ENCODE results near the gene GJA4. TPM values are rescaled to one million over a fixed set of nuclear protein-coding genes. Genes with fewer than 3 reads are reported as not detected.

GJA4 gene
- polyA plus RNA-seq, 1 donor: 15.0 TPM

- peaks cover 26% of the 10 kb centered on the region for H3K27me3 ChIP-seq (ENCODE audit: control insufficient read depth, insufficient read depth, low read length)
- no peaks in the 10 kb centered on the region for H3K36me3 ChIP-seq (ENCODE audit: control insufficient read depth, insufficient read depth, low read length)
Measured at GRCh38 chr1:34779526-34779925, 13.3 kb upstream of the GJA4 start.

DNA sequence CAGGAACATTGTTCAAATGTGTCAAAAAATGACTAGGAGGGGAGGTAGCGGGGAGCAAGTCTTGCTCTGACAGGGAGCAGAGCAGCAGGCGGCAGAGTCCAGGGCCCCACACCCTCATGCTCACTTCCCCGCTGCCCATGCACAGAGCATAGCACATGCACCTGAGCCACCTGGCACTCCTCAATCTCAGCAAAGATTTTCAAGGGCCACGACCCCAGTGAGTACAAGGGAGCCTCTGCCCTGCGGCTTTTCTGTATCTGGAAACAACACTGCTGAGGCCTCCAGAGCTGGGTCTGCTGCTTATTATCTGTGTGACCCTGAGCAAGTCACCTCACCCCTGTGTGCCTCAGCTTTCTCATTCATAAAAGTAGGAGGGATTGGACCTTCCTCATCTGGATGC, 12.8 kb upstream of the GJA4 start:
- DNase-seq: no peak
- no peaks in the 10 kb centered on the region for H3K36me3 ChIP-seq (ENCODE audit: control insufficient read depth, insufficient read depth, low read length)
- no peak overlapping the region for H3K27ac ChIP-seq (ENCODE audit: low read length)
- peaks cover 7% of the 10 kb centered on the region for H3K4me1 ChIP-seq (ENCODE audit: control insufficient read depth, insufficient read depth, low read length)
- H3K27me3 ChIP-seq (ENCODE audit: control insufficient read depth, insufficient read depth, low read length): peaks cover 26% of the 10 kb centered on the region
- no CpG with 5 or more reads among the region's 5 CpGs for WGBS (ENCODE audit: insufficient coverage, low lambda C conversion rate)
- H3K4me3 ChIP-seq (ENCODE audit: low read length): no peak overlapping the region
- H3K9me3 ChIP-seq (ENCODE audit: control insufficient read depth, low read depth, low read length): no peaks in the 10 kb centered on the region

More at GRCh38 chr1:34779526-34779925, 13.3 kb upstream of the GJA4 start:
- Histone ChIP-seq H3K27ac (ENCODE audit: low read length) (no peak overlapping the region), H3K4me1 (ENCODE audit: control insufficient read depth, insufficient read depth, low read length) (peaks cover 7% of the 10 kb centered on the region), H3K9me3 (ENCODE audit: control insufficient read depth, low read depth, low read length) (no peaks in the 10 kb centered on the region), H3K4me3 (ENCODE audit: low read length) (no peak overlapping the region)
- no peak for DNase-seq
- 29% methylated on average over 1 of the region's 5 CpGs for WGBS (ENCODE audit: insufficient coverage, low lambda C conversion rate)

DNA sequence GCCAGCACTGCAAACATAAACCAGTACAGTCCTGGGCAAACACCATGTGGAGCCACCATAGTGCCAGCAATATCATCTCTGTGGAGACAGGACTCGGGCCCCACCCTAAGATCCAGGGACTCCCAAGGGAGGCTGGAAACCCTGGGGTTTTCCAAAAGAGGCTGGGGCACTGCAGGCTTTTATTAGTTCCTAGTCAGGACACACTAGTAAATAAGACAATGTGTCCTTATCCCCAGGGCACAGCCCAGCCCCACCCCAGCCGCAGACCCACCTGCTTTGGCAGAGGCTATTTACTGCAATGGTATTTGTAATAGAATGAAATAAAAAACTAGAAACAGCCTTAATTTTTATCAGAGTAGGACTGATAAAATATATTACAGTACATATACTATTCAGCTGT, 12.3 kb upstream of the GJA4 start:
- no peak overlapping the region for H3K4me3 ChIP-seq (ENCODE audit: low read length)
- no peaks in the 10 kb centered on the region for H3K36me3 ChIP-seq (ENCODE audit: control insufficient read depth, insufficient read depth, low read length)
- H3K9me3 ChIP-seq (ENCODE audit: control insufficient read depth, low read depth, low read length): no peaks in the 10 kb centered on the region
- H3K27me3 ChIP-seq (ENCODE audit: control insufficient read depth, insufficient read depth, low read length): peaks cover 26% of the 10 kb centered on the region
- H3K27ac ChIP-seq (ENCODE audit: low read length): no peak overlapping the region
- H3K4me1 ChIP-seq (ENCODE audit: control insufficient read depth, insufficient read depth, low read length): peaks cover 7% of the 10 kb centered on the region
- no CpG with 5 or more reads among the region's 2 CpGs for WGBS (ENCODE audit: insufficient coverage, low lambda C conversion rate)
- DNase-seq: no peak

DNA sequence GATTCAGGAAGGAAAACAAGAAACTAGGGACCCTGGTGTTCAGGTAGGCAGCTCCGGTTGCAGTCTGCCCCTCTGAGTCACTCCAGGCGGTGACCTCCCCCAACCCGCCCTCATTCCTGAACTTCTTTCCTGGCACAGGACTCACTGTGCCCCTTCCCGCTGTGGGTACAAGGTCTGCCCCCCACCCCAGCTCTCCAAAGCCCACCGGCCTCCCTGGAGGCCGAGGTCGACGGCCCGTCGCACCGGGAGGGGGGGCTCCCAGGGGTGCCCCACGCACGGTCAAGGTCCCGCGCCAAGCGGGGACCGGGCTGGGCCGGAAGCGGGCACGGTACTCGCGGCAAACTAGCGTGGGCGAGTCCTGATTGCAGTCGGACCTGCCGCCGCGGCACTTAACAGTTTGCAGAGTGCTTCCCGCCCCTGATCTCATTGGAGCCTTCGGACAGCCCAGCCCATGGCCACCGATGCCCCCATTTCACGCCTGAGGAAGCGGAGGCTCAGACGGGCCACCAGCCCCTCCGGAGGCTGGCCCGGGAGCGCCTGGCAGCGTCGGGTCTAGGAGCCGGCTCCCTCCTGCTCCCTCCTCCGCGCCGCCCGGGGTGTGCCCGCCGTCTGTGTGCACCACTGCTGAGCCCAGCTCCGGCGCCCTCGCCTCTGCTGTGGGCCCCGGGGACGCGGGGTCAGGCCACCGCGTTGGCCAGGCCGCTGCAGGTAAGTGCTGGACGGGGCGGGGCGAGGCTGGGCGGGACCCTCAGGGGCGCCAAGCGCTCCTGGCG, 11.5 kb upstream of the GJA4 start, which contains the start of gene GJB3:
TSS of gene GJB3 (plus strand) at position 144 of the 773 bp plus-strand sequence. CDS start 3,549 bp downstream, outside the sequence.
- H3K4me3 ChIP-seq (ENCODE audit: low read length): peak within 1 kb of the TSS; percentile 30
- H3K9me3 ChIP-seq (ENCODE audit: control insufficient read depth, low read depth, low read length): no peaks in the 10 kb centered on the region
- peak; percentile 20 to 40 for DNase-seq
- no peaks in the 10 kb centered on the region for H3K36me3 ChIP-seq (ENCODE audit: control insufficient read depth, insufficient read depth, low read length)
- no CpG with 5 or more reads among the region's 62 CpGs for WGBS (ENCODE audit: insufficient coverage, low lambda C conversion rate)
- peaks cover 7% of the 10 kb centered on the region for H3K4me1 ChIP-seq (ENCODE audit: control insufficient read depth, insufficient read depth, low read length)
- H3K27ac ChIP-seq (ENCODE audit: low read length): no peak within 1 kb of the TSS
- peaks cover 26% of the 10 kb centered on the region for H3K27me3 ChIP-seq (ENCODE audit: control insufficient read depth, insufficient read depth, low read length)

DNA sequence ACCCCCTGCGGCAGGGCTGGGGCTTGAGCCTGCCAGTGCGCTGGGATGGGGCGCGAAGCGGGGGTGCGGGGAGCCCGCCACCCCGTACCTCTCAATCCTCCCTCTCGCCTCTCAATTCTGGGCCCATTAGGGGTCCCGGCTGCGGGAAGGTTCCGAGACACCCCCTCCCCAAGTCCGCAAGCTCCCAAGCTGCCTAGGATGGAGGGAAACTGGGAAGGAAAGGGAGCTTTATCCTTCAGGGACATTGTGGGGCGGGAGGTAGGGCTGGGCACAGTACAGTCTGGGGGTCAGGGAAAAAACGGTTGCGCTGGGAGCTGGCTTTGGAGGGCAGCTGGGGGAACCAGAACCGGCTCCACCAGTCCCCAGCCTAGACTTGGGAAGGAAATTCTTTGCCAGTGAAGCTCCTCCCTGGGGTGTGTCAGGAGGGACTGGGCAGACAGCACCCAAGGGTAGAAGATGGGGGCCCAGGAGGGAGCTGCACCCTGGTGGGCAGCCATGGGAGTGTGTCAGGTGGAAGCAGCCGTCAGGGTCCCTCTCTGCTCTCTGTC, 10.9 kb upstream of the GJA4 start:
- Histone ChIP-seq H3K27me3 (ENCODE audit: control insufficient read depth, insufficient read depth, low read length) (peaks cover 26% of the 10 kb centered on the region), H3K9me3 (ENCODE audit: control insufficient read depth, low read depth, low read length) (no peaks in the 10 kb centered on the region), H3K27ac (ENCODE audit: low read length) (no peak overlapping the region), H3K36me3 (ENCODE audit: control insufficient read depth, insufficient read depth, low read length) (no peaks in the 10 kb centered on the region), H3K4me3 (ENCODE audit: low read length) (no peak overlapping the region), H3K4me1 (ENCODE audit: control insufficient read depth, insufficient read depth, low read length) (peaks cover 10% of the 10 kb centered on the region)
- peak; percentile 26 to 54 for DNase-seq
- WGBS (ENCODE audit: insufficient coverage, low lambda C conversion rate): no CpG with 5 or more reads among the region's 18 CpGs

- Histone ChIP-seq H3K27me3 (ENCODE audit: control insufficient read depth, insufficient read depth, low read length) (peaks cover 26% of the 10 kb centered on the region), H3K4me1 (ENCODE audit: control insufficient read depth, insufficient read depth, low read length) (peaks cover 10% of the 10 kb centered on the region), H3K4me3 (ENCODE audit: low read length) (no peak overlapping the region), H3K27ac (ENCODE audit: low read length) (no peak overlapping the region), H3K36me3 (ENCODE audit: control insufficient read depth, insufficient read depth, low read length) (no peaks in the 10 kb centered on the region), H3K9me3 (ENCODE audit: control insufficient read depth, low read depth, low read length) (no peaks in the 10 kb centered on the region)
- no peak for DNase-seq
- WGBS (ENCODE audit: insufficient coverage, low lambda C conversion rate): no CpG with 5 or more reads among the region's 28 CpGs
Measured at GRCh38 chr1:34784751-34785221, 8.0 kb upstream of the GJA4 start.

GRCh38 chr1:34785231-34785874, 7.4 kb upstream of the GJA4 start:
- no CpG with 5 or more reads among the region's 22 CpGs for WGBS (ENCODE audit: insufficient coverage, low lambda C conversion rate)
- Histone ChIP-seq H3K4me3 (ENCODE audit: low read length) (no peak overlapping the region), H3K36me3 (ENCODE audit: control insufficient read depth, insufficient read depth, low read length) (no peaks in the 10 kb centered on the region), H3K4me1 (ENCODE audit: control insufficient read depth, insufficient read depth, low read length) (peaks cover 10% of the 10 kb centered on the region), H3K27ac (ENCODE audit: low read length) (no peak overlapping the region), H3K27me3 (ENCODE audit: control insufficient read depth, insufficient read depth, low read length) (peaks cover 21% of the 10 kb centered on the region), H3K9me3 (ENCODE audit: control insufficient read depth, low read depth, low read length) (no peaks in the 10 kb centered on the region)
- no peak for DNase-seq

DNA sequence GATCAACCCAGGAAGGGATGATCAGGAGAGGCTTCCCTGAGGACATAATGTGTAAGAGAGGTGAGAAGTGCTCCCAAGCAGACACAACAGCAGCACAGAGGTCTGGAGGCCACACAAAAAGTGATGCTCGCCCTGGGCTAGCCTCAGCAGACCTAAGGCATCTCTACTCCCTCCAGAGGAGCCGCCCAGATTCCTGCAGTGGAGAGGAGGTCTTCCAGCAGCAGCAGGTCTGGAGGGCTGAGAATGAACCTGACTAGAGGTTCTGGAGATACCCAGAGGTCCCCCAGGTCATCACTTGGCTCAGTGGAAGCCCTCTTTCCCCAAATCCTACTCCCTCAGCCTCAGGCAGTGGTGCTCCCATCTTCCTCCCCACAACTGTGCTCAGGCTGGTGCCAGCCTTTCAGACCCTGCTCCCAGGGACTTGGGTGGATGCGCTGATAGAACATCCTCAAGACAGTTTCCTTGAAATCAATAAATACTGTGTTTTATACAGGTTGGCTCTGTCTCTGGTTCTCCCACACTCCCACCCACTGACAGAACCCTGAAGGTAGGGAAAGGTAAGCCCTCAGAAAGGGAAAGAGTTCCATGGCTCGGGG, 6.8 kb upstream of the GJA4 start:
- H3K27me3 ChIP-seq (ENCODE audit: control insufficient read depth, insufficient read depth, low read length): peaks cover 19% of the 10 kb centered on the region
- DNase-seq: no peak
- no peaks in the 10 kb centered on the region for H3K9me3 ChIP-seq (ENCODE audit: control insufficient read depth, low read depth, low read length)
- H3K36me3 ChIP-seq (ENCODE audit: control insufficient read depth, insufficient read depth, low read length): no peaks in the 10 kb centered on the region
- no CpG with 5 or more reads among the region's 4 CpGs for WGBS (ENCODE audit: insufficient coverage, low lambda C conversion rate)
- H3K4me3 ChIP-seq (ENCODE audit: low read length): no peak overlapping the region
- H3K4me1 ChIP-seq (ENCODE audit: control insufficient read depth, insufficient read depth, low read length): peaks cover 10% of the 10 kb centered on the region
- H3K27ac ChIP-seq (ENCODE audit: low read length): no peak overlapping the region

- Histone ChIP-seq H3K27me3 (ENCODE audit: control insufficient read depth, insufficient read depth, low read length) (peaks cover 20% of the 10 kb centered on the region), H3K9me3 (ENCODE audit: control insufficient read depth, low read depth, low read length) (no peaks in the 10 kb centered on the region), H3K4me1 (ENCODE audit: control insufficient read depth, insufficient read depth, low read length) (peaks cover 9% of the 10 kb centered on the region), H3K4me3 (ENCODE audit: low read length) (no peak overlapping the region), H3K36me3 (ENCODE audit: control insufficient read depth, insufficient read depth, low read length) (no peaks in the 10 kb centered on the region), H3K27ac (ENCODE audit: low read length) (no peak overlapping the region)
- WGBS (ENCODE audit: insufficient coverage, low lambda C conversion rate): 29% methylated on average over 1 of the region's 14 CpGs
- peak; percentile 75 to 86 for DNase-seq
Measured at GRCh38 chr1:34786521-34787325, 6.1 kb upstream of the GJA4 start.
